ENCODE results near the gene SLC16A3. TPM values are rescaled to one million over a fixed set of nuclear protein-coding genes. Genes with fewer than 3 reads are reported as not detected.

The SLC16A3 gene
- total RNA-seq, 1 experiment from 2014 or later: 28.7 TPM

- TF ChIP-seq ELF4 (CRISPR knock-in tag; IDR thresholded peaks at IDR 0.05; ENCODE audit: low read depth): 0 out of 2 replicates have a peak, but pooled peaks have one; percentile 48
- TF ChIP-seq CREM (CRISPR knock-in tag; IDR thresholded peaks at IDR 0.05): 0 out of 2 replicates have a peak, but pooled peaks have one; percentile 54
- TF ChIP-seq, protein P1, sequence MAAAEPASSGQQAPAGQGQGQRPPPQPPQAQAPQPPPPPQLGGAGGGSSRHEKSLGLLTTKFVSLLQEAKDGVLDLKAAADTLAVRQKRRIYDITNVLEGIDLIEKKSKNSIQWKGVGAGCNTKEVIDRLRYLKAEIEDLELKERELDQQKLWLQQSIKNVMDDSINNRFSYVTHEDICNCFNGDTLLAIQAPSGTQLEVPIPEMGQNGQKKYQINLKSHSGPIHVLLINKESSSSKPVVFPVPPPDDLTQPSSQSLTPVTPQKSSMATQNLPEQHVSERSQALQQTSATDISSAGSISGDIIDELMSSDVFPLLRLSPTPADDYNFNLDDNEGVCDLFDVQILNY (CRISPR knock-in tag; IDR thresholded peaks at IDR 0.05): peak; percentile 82; the same call in 1 of the 2 replicates
- TF ChIP-seq MLX (CRISPR knock-in tag; IDR thresholded peaks at IDR 0.05): no peak
- peak; percentile 72; the same call in 1 of the 2 replicates for TF ChIP-seq HMGXB4 (CRISPR knock-in tag; IDR thresholded peaks at IDR 0.05)
- TF ChIP-seq, protein P2, sequence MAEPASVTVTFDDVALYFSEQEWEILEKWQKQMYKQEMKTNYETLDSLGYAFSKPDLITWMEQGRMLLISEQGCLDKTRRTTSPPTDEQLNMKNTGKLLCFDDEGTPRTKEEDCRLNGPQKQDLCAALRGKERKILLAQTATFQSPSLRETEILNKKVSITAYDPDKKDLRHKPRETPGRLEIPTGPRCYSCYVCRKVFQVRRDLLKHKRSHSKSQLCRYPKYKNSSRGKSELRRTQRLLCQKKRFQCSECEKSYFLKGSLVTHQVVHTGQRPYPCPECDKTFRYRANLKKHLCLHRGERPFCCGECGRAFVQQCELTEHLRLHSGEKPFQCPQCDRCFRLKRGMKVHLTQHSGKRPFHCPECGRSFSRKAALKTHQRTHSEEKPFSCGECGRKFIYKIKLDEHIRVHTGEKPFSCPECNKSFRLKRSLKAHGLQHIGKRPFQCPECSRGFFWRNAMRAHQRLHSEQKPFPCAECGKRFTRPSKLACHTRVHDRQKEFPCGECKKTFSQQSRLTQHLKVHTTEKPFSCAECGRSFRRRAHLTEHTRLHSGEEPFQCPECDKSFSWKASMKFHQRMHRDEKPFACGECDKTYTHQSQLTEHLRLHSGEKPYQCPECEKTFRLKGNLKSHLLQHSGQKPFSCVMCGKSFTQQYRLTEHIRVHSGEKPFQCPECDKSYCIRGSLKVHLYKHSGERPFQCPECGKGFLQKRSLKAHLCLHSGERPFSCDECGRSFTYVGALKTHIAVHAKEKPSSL (CRISPR knock-in tag; conservative IDR thresholded peaks at IDR 0.05): no peak
- no peak; the same call in 1 of the 2 replicates for TF ChIP-seq ESRRA (CRISPR knock-in tag; IDR thresholded peaks at IDR 0.05; ENCODE audit: borderline replicate concordance)
- TF ChIP-seq GRHL2 (CRISPR knock-in tag; IDR thresholded peaks at IDR 0.05; ENCODE audit: insufficient replicate concordance, severe bottlenecking): no peak
- TF ChIP-seq TP53 (CRISPR knock-in tag; IDR thresholded peaks at IDR 0.05): no peak; the same call in 1 of the 2 replicates
- no peak for TF ChIP-seq ZMAT4 (CRISPR knock-in tag; IDR thresholded peaks at IDR 0.05)
- no peak for TF ChIP-seq PRRX2 (CRISPR knock-in tag; IDR thresholded peaks at IDR 0.05)
- TF ChIP-seq TEAD4 (CRISPR knock-in tag; IDR thresholded peaks at IDR 0.05): peak; percentile 40; the same call in 1 of the 2 replicates
- TF ChIP-seq ZNF138 (CRISPR knock-in tag; conservative IDR thresholded peaks at IDR 0.05): no peak
- peak; percentile 94 for TF ChIP-seq FOXP4 (CRISPR knock-in tag; IDR thresholded peaks at IDR 0.05)
- TF ChIP-seq, protein P3, sequence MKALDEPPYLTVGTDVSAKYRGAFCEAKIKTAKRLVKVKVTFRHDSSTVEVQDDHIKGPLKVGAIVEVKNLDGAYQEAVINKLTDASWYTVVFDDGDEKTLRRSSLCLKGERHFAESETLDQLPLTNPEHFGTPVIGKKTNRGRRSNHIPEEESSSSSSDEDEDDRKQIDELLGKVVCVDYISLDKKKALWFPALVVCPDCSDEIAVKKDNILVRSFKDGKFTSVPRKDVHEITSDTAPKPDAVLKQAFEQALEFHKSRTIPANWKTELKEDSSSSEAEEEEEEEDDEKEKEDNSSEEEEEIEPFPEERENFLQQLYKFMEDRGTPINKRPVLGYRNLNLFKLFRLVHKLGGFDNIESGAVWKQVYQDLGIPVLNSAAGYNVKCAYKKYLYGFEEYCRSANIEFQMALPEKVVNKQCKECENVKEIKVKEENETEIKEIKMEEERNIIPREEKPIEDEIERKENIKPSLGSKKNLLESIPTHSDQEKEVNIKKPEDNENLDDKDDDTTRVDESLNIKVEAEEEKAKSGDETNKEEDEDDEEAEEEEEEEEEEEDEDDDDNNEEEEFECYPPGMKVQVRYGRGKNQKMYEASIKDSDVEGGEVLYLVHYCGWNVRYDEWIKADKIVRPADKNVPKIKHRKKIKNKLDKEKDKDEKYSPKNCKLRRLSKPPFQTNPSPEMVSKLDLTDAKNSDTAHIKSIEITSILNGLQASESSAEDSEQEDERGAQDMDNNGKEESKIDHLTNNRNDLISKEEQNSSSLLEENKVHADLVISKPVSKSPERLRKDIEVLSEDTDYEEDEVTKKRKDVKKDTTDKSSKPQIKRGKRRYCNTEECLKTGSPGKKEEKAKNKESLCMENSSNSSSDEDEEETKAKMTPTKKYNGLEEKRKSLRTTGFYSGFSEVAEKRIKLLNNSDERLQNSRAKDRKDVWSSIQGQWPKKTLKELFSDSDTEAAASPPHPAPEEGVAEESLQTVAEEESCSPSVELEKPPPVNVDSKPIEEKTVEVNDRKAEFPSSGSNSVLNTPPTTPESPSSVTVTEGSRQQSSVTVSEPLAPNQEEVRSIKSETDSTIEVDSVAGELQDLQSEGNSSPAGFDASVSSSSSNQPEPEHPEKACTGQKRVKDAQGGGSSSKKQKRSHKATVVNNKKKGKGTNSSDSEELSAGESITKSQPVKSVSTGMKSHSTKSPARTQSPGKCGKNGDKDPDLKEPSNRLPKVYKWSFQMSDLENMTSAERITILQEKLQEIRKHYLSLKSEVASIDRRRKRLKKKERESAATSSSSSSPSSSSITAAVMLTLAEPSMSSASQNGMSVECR (CRISPR knock-in tag; IDR thresholded peaks at IDR 0.05; ENCODE audit: borderline replicate concordance): no peak; the same call in 1 of the 2 replicates
- TF ChIP-seq, protein P4, sequence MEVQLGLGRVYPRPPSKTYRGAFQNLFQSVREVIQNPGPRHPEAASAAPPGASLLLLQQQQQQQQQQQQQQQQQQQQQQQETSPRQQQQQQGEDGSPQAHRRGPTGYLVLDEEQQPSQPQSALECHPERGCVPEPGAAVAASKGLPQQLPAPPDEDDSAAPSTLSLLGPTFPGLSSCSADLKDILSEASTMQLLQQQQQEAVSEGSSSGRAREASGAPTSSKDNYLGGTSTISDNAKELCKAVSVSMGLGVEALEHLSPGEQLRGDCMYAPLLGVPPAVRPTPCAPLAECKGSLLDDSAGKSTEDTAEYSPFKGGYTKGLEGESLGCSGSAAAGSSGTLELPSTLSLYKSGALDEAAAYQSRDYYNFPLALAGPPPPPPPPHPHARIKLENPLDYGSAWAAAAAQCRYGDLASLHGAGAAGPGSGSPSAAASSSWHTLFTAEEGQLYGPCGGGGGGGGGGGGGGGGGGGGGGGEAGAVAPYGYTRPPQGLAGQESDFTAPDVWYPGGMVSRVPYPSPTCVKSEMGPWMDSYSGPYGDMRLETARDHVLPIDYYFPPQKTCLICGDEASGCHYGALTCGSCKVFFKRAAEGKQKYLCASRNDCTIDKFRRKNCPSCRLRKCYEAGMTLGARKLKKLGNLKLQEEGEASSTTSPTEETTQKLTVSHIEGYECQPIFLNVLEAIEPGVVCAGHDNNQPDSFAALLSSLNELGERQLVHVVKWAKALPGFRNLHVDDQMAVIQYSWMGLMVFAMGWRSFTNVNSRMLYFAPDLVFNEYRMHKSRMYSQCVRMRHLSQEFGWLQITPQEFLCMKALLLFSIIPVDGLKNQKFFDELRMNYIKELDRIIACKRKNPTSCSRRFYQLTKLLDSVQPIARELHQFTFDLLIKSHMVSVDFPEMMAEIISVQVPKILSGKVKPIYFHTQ (CRISPR knock-in tag; IDR thresholded peaks at IDR 0.05): no peak
- peak; percentile 83; the same call in 1 of the 2 replicates for TF ChIP-seq KAT7 (CRISPR knock-in tag; IDR thresholded peaks at IDR 0.05; ENCODE audit: borderline replicate concordance)
- TF ChIP-seq MYBL2 (CRISPR knock-in tag; IDR thresholded peaks at IDR 0.05): peak; percentile 28; the same call in 1 of the 2 replicates
- no peak for TF ChIP-seq ATF3 (CRISPR knock-in tag; conservative IDR thresholded peaks at IDR 0.05)
Measured at GRCh38 chr17:82212331-82213250, 16.3 kb upstream of the SLC16A3 start, which contains the start of gene CCDC57 (continued).

Data from WTC11 (cell line).